ENCODE results near the gene TYMP.

DNA sequence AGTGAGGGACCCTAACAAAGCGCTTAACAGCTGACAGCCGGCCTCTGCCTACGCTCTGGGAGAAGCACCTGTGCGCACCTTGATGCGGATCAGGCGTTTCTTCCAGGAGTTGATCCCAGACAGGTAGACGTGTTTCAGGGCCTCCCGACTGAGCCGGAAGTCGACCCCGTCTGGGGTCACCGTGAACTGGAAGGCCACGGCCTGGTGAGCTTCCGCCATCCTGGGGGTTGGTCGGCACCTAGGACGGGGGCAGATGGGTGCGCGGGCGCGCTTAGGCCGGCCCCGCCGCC, 47.8 kb upstream of the TYMP start:
- no peak for TF ChIP-seq ZNF274 (IDR thresholded peaks at IDR 0.05; ENCODE audit: insufficient read depth, insufficient read length)
- no peak for TF ChIP-seq ZZZ3 (IDR thresholded peaks at IDR 0.05; ENCODE audit: control insufficient read depth, insufficient read length, low read depth)
- TF ChIP-seq POLR2A (IDR thresholded peaks at IDR 0.05; ENCODE audit: low read depth, low read length) = peak; percentile 12; the same call in 1 of the 2 replicates
- TF ChIP-seq, protein P1, sequence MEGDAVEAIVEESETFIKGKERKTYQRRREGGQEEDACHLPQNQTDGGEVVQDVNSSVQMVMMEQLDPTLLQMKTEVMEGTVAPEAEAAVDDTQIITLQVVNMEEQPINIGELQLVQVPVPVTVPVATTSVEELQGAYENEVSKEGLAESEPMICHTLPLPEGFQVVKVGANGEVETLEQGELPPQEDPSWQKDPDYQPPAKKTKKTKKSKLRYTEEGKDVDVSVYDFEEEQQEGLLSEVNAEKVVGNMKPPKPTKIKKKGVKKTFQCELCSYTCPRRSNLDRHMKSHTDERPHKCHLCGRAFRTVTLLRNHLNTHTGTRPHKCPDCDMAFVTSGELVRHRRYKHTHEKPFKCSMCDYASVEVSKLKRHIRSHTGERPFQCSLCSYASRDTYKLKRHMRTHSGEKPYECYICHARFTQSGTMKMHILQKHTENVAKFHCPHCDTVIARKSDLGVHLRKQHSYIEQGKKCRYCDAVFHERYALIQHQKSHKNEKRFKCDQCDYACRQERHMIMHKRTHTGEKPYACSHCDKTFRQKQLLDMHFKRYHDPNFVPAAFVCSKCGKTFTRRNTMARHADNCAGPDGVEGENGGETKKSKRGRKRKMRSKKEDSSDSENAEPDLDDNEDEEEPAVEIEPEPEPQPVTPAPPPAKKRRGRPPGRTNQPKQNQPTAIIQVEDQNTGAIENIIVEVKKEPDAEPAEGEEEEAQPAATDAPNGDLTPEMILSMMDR (IDR thresholded peaks at IDR 0.05 in 2 of 3, conservative IDR thresholded peaks at IDR 0.05 in 1 of 3; ENCODE audit: control insufficient read depth in 2 of 3, extremely low read depth in 1 of 3, insufficient read depth in 1 of 3, low read depth in 3 of 3, low read length in 3 of 3) = no peak
- no peak for TF ChIP-seq SP1 (IDR thresholded peaks at IDR 0.05; ENCODE audit: low read depth, low read length)
- TF ChIP-seq POLR2AphosphoS5 (IDR thresholded peaks at IDR 0.05; ENCODE audit: low read length) = no peak
- TF ChIP-seq JUNB (IDR thresholded peaks at IDR 0.05) = no peak
- no peak for TF ChIP-seq CREB1 (IDR thresholded peaks at IDR 0.05; ENCODE audit: low read depth)
- no peak for TF ChIP-seq BCL3 (IDR thresholded peaks at IDR 0.05; ENCODE audit: borderline replicate concordance, insufficient read depth, low read depth, low read length, poor library complexity, severe bottlenecking)
- TF ChIP-seq REST (IDR thresholded peaks at IDR 0.05; ENCODE audit: low read depth, low read length) = no peak
- no peak for TF ChIP-seq GABPA (IDR thresholded peaks at IDR 0.05; ENCODE audit: low read depth)
- TF ChIP-seq, protein P2, sequence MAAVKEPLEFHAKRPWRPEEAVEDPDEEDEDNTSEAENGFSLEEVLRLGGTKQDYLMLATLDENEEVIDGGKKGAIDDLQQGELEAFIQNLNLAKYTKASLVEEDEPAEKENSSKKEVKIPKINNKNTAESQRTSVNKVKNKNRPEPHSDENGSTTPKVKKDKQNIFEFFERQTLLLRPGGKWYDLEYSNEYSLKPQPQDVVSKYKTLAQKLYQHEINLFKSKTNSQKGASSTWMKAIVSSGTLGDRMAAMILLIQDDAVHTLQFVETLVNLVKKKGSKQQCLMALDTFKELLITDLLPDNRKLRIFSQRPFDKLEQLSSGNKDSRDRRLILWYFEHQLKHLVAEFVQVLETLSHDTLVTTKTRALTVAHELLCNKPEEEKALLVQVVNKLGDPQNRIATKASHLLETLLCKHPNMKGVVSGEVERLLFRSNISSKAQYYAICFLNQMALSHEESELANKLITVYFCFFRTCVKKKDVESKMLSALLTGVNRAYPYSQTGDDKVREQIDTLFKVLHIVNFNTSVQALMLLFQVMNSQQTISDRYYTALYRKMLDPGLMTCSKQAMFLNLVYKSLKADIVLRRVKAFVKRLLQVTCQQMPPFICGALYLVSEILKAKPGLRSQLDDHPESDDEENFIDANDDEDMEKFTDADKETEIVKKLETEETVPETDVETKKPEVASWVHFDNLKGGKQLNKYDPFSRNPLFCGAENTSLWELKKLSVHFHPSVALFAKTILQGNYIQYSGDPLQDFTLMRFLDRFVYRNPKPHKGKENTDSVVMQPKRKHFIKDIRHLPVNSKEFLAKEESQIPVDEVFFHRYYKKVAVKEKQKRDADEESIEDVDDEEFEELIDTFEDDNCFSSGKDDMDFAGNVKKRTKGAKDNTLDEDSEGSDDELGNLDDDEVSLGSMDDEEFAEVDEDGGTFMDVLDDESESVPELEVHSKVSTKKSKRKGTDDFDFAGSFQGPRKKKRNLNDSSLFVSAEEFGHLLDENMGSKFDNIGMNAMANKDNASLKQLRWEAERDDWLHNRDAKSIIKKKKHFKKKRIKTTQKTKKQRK (IDR thresholded peaks at IDR 0.05; ENCODE audit: low read depth, low read length) = no peak
